ENCODE data around the gene SLC50A1.

SLC50A1 gene

GRCh38 chr1:155178441-155179111 is 42.9 kb downstream of the SLC50A1 start:
- peak; percentile 57 for TF ChIP-seq CEBPB (IDR thresholded peaks at IDR 0.05)
- no peak for TF ChIP-seq USF1 (IDR thresholded peaks at IDR 0.05)

DNA sequence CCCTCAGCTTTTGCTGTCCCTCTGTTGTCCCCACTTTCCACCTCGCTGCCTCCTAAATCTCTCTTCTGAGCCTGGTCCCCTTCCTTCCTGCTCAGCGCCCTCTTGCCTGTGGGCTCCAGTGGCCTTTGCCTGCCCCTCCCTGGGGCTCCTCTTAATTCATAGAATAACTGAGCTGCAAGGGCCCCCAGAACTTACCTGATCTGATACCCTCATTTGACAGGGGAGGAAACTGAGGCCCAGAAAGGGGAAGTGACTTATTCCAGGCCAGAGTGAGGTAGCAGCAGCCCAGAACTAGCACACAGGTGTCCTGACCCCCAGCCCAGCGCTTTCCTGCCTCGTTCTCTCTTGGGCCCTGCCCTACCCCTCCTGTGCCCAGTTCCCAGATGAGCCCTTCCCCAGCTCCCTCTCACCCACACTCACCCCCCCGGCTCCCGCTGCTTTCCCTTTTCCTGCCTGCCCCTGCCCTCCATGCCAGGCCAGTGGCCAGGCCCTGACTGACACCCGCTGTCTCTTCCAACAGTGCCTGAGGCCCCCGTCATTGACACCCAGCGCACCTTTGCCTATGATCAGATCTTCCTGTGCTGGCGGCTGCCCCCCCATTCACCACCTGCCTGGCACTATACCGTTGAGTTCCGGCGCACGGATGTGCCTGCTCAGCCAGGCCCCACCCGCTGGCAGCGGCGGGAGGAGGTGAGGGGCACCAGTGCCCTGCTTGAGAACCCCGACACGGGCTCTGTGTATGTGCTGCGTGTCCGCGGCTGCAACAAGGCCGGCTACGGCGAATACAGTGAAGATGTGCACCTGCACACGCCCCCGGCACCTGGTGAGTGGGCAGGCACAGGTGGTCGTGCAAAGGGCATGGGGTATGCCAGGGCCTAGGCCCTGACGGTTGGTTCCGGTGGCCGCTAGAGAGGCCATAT is 43.7 kb downstream of the SLC50A1 start:
- no peak for TF ChIP-seq CREB1 (IDR thresholded peaks at IDR 0.05; ENCODE audit: low read depth)
- no peak for TF ChIP-seq CEBPB (IDR thresholded peaks at IDR 0.05)
- TF ChIP-seq TCF12 (IDR thresholded peaks at IDR 0.05; ENCODE audit: low read depth): no peak
- TF ChIP-seq YY1 (IDR thresholded peaks at IDR 0.05; ENCODE audit: low read depth): no peak
- TF ChIP-seq NFIC (IDR thresholded peaks at IDR 0.05): no peak
- no peak for TF ChIP-seq EP300 (IDR thresholded peaks at IDR 0.05; ENCODE audit: borderline replicate concordance)
- no peak for TF ChIP-seq RAD21 (IDR thresholded peaks at IDR 0.05; ENCODE audit: low read depth)
- no peak for TF ChIP-seq USF1 (IDR thresholded peaks at IDR 0.05)
- TF ChIP-seq FOXM1 (IDR thresholded peaks at IDR 0.05; ENCODE audit: borderline replicate concordance, low read depth): no peak
- no peak for TF ChIP-seq EGR1 (IDR thresholded peaks at IDR 0.05)
- TF ChIP-seq, protein P1, sequence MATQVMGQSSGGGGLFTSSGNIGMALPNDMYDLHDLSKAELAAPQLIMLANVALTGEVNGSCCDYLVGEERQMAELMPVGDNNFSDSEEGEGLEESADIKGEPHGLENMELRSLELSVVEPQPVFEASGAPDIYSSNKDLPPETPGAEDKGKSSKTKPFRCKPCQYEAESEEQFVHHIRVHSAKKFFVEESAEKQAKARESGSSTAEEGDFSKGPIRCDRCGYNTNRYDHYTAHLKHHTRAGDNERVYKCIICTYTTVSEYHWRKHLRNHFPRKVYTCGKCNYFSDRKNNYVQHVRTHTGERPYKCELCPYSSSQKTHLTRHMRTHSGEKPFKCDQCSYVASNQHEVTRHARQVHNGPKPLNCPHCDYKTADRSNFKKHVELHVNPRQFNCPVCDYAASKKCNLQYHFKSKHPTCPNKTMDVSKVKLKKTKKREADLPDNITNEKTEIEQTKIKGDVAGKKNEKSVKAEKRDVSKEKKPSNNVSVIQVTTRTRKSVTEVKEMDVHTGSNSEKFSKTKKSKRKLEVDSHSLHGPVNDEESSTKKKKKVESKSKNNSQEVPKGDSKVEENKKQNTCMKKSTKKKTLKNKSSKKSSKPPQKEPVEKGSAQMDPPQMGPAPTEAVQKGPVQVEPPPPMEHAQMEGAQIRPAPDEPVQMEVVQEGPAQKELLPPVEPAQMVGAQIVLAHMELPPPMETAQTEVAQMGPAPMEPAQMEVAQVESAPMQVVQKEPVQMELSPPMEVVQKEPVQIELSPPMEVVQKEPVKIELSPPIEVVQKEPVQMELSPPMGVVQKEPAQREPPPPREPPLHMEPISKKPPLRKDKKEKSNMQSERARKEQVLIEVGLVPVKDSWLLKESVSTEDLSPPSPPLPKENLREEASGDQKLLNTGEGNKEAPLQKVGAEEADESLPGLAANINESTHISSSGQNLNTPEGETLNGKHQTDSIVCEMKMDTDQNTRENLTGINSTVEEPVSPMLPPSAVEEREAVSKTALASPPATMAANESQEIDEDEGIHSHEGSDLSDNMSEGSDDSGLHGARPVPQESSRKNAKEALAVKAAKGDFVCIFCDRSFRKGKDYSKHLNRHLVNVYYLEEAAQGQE (IDR thresholded peaks at IDR 0.05; ENCODE audit: low read depth): no peak
- no peak for TF ChIP-seq MAX (IDR thresholded peaks at IDR 0.05)
- TF ChIP-seq TAF1 (IDR thresholded peaks at IDR 0.05; ENCODE audit: low read depth): no peak
- TF ChIP-seq TEAD4 (IDR thresholded peaks at IDR 0.05): no peak
- no peak for TF ChIP-seq ZBTB7A (IDR thresholded peaks at IDR 0.05; ENCODE audit: low read depth)

GRCh38 chr1:155181371-155182051 is 45.9 kb downstream of the SLC50A1 start:
- no peak for TF ChIP-seq RAD21 (IDR thresholded peaks at IDR 0.05; ENCODE audit: low read depth)
- TF ChIP-seq USF1 (IDR thresholded peaks at IDR 0.05): no peak
- TF ChIP-seq TAF1 (IDR thresholded peaks at IDR 0.05; ENCODE audit: low read depth): no peak
- TF ChIP-seq YY1 (IDR thresholded peaks at IDR 0.05; ENCODE audit: low read depth): no peak
- TF ChIP-seq MAX (IDR thresholded peaks at IDR 0.05): no peak
- TF ChIP-seq, protein P1 (IDR thresholded peaks at IDR 0.05; ENCODE audit: low read depth): no peak
- no peak for TF ChIP-seq TCF12 (IDR thresholded peaks at IDR 0.05; ENCODE audit: low read depth)
- TF ChIP-seq EGR1 (IDR thresholded peaks at IDR 0.05): no peak
- TF ChIP-seq CEBPB (IDR thresholded peaks at IDR 0.05): no peak
- no peak for TF ChIP-seq CREB1 (IDR thresholded peaks at IDR 0.05; ENCODE audit: low read depth)
- TF ChIP-seq EP300 (IDR thresholded peaks at IDR 0.05; ENCODE audit: borderline replicate concordance): no peak
- no peak for TF ChIP-seq FOXM1 (IDR thresholded peaks at IDR 0.05; ENCODE audit: borderline replicate concordance, low read depth)
- TF ChIP-seq NFIC (IDR thresholded peaks at IDR 0.05): no peak
- no peak for TF ChIP-seq ZBTB7A (IDR thresholded peaks at IDR 0.05; ENCODE audit: low read depth)

GRCh38 chr1:155182052-155182550 is 46.4 kb downstream of the SLC50A1 start:
- TF ChIP-seq USF1 (IDR thresholded peaks at IDR 0.05): no peak
- TF ChIP-seq EP300 (IDR thresholded peaks at IDR 0.05; ENCODE audit: borderline replicate concordance): no peak
- no peak for TF ChIP-seq MAX (IDR thresholded peaks at IDR 0.05)
- no peak for TF ChIP-seq TEAD4 (IDR thresholded peaks at IDR 0.05)
- no peak for TF ChIP-seq NFIC (IDR thresholded peaks at IDR 0.05)
- TF ChIP-seq EGR1 (IDR thresholded peaks at IDR 0.05): no peak
- TF ChIP-seq, protein P1 (IDR thresholded peaks at IDR 0.05; ENCODE audit: low read depth): no peak
- TF ChIP-seq CEBPB (IDR thresholded peaks at IDR 0.05): no peak
- no peak for TF ChIP-seq YY1 (IDR thresholded peaks at IDR 0.05; ENCODE audit: low read depth)
- no peak for TF ChIP-seq CREB1 (IDR thresholded peaks at IDR 0.05; ENCODE audit: low read depth)
- TF ChIP-seq TAF1 (IDR thresholded peaks at IDR 0.05; ENCODE audit: low read depth): no peak
